ENCODE results near the gene RIPOR2. TPM values are rescaled to one million over a fixed set of nuclear protein-coding genes. Genes with fewer than 3 reads are reported as not detected.

The RIPOR2 gene
- total RNA-seq, 1 experiment from 2014 or later = 5.0 TPM

DNA sequence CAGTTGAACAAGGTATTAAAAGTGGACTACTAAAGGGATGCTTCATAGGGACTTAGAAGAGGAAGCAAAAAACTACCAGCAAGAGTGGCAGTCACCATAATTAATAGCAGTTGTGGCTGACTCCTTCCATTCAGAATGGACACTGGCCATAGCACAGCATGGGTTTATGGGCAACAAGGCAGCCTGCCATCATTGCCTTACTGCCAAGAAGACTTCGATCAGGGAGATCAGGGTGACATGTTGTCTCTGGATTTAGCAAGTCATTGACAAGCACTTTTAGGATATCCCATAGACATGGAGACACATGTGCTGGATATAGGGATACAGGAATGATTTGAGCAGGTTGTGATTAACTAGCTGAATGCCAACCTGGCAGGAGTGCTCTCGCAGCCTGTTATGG is 35.3 kb upstream of the RIPOR2 start:
- Histone ChIP-seq H3K14ac (ENCODE audit: insufficient read depth, low read length) (no peak overlapping the region), H3K9me3 (ENCODE audit: control insufficient read depth, low read depth, low read length) (no peaks in the 10 kb centered on the region), H3K4ac (ENCODE audit: low read depth, low read length) (no peak overlapping the region), H3K56ac (ENCODE audit: insufficient read length, low read depth, low read length) (no peak overlapping the region), H2AK5ac (ENCODE audit: insufficient read length, low read length) (peak overlapping the region; percentile 46), H4K8ac (replicated peaks; ENCODE audit: insufficient read length, low read depth, low read length) (no peak overlapping the region), H4K5ac (ENCODE audit: insufficient read length, low read depth, low read length) (no peak overlapping the region), H2BK5ac (ENCODE audit: insufficient read length, low read length) (no peak overlapping the region), H3K4me2 (ENCODE audit: insufficient read depth, insufficient read length, low read length) (no peak overlapping the region), H3K23me2 (ENCODE audit: insufficient read length, low read depth, low read length, poor library complexity, severe bottlenecking) (no peaks in the 10 kb centered on the region), H2BK120ac (ENCODE audit: low read depth, low read length, poor library complexity, severe bottlenecking) (no peak overlapping the region), H2BK20ac (ENCODE audit: low read depth, low read length, poor library complexity, severe bottlenecking) (no peak overlapping the region), H2BK15ac (ENCODE audit: low read depth, low read length) (no peak overlapping the region), H3K27me3 (ENCODE audit: insufficient read depth, low read length) (no peaks in the 10 kb centered on the region), H2AFZ (ENCODE audit: low read length) (no peak overlapping the region), H3K9ac (ENCODE audit: extremely low read depth, insufficient read length, low read length) (no peak overlapping the region), H2BK12ac (ENCODE audit: insufficient read length, low read depth, low read length) (no peak overlapping the region), H3K18ac (ENCODE audit: insufficient read length, low read depth, low read length) (no peak overlapping the region), H3K79me1 (ENCODE audit: insufficient read depth, low read depth, low read length, poor library complexity, severe bottlenecking) (no peaks in the 10 kb centered on the region), H3K27ac (ENCODE audit: insufficient read length, low read depth, low read length) (no peak overlapping the region), H3K23ac (ENCODE audit: insufficient read length, low read depth, low read length) (no peak overlapping the region), H4K91ac (ENCODE audit: insufficient read length, low read depth, low read length) (no peak overlapping the region), H4K20me1 (ENCODE audit: control insufficient read depth, insufficient read depth, insufficient read length) (no peaks in the 10 kb centered on the region), H3T11ph (ENCODE audit: low read length) (no peak overlapping the region), H3K79me2 (ENCODE audit: insufficient read depth, low read length) (no peaks in the 10 kb centered on the region), H3K4me1 (ENCODE audit: insufficient read depth, low read length) (peaks cover 2% of the 10 kb centered on the region; the same call in 1 of the 2 replicates)
- no peak for DNase-seq
- Mint-ChIP-seq H3K27ac (0 out of 7 replicates have a peak overlapping the region, but pooled peaks of 1 of the 3 experiments have one; percentile 11), H3K36me3 (ENCODE audit: insufficient read depth in 1 of 3, low read depth in 3 of 3) (peaks cover 0 to 3% (median 0%) of the 10 kb centered on the region in 3 experiments; a peak in 2 of 7 replicates), H3K4me3 (no peak overlapping the region), H3K9me3 (0 out of 5 replicates have a peak, but pooled peaks cover 0 to 2% of the 10 kb centered on the region in 2 experiments), H3K27me3 (ENCODE audit: low read depth) (no peaks in the 10 kb centered on the region), H3K4me1 (peaks cover 20 to 27% of the 10 kb centered on the region in 2 experiments)
- TF ChIP-seq, protein P1, sequence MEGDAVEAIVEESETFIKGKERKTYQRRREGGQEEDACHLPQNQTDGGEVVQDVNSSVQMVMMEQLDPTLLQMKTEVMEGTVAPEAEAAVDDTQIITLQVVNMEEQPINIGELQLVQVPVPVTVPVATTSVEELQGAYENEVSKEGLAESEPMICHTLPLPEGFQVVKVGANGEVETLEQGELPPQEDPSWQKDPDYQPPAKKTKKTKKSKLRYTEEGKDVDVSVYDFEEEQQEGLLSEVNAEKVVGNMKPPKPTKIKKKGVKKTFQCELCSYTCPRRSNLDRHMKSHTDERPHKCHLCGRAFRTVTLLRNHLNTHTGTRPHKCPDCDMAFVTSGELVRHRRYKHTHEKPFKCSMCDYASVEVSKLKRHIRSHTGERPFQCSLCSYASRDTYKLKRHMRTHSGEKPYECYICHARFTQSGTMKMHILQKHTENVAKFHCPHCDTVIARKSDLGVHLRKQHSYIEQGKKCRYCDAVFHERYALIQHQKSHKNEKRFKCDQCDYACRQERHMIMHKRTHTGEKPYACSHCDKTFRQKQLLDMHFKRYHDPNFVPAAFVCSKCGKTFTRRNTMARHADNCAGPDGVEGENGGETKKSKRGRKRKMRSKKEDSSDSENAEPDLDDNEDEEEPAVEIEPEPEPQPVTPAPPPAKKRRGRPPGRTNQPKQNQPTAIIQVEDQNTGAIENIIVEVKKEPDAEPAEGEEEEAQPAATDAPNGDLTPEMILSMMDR (conservative IDR thresholded peaks at IDR 0.05) = no peak
- WGBS (ENCODE audit: extremely low coverage, insufficient read length, low lambda C conversion rate) = no CpG with 5 or more reads among the region's 2 CpGs

All from H9 (cell line).